Measurements from ENCODE around the gene ADAMTS18. TPM values are rescaled to one million over a fixed set of nuclear protein-coding genes. Genes with fewer than 3 reads are reported as not detected.

Gene ADAMTS18
- polyA plus RNA-seq, 1 of the 3 experiments (the other 2 are of a cell fraction): under 0.01 TPM

- WGBS (ENCODE audit: low lambda C conversion rate): 60% methylated on average over 1 of the region's 1 CpG
- Histone ChIP-seq H3K4me3 (ENCODE audit: low read depth in 2 of 2, low read length in 1 of 2) (no peak overlapping the region), H3K27me3 (ENCODE audit: insufficient read depth) (no peaks in the 10 kb centered on the region), H2AFZ (ENCODE audit: low read depth) (no peak overlapping the region), H3K9me2 (no peaks in the 10 kb centered on the region), H3K4me1 (ENCODE audit: control insufficient read depth in 1 of 2, insufficient read depth in 2 of 2, low read depth in 1 of 2, low read length in 1 of 2) (no peaks in the 10 kb centered on the region; a peak in 1 of 4 replicates), H3K36me3 (replicated peaks in 1 of 2; ENCODE audit: control insufficient read depth in 1 of 2, insufficient read depth in 2 of 2, low read length in 1 of 2) (no peaks in the 10 kb centered on the region), H3K4me2 (no peak overlapping the region), H3F3A (replicated peaks; ENCODE audit: insufficient read depth) (no peaks in the 10 kb centered on the region), H3K9me3 (no peaks in the 10 kb centered on the region), H4K20me1 (ENCODE audit: insufficient read depth) (no peaks in the 10 kb centered on the region), H3K79me2 (ENCODE audit: insufficient read depth) (no peaks in the 10 kb centered on the region), H3K27ac (ENCODE audit: low read depth in 2 of 2, low read length in 1 of 2) (no peak overlapping the region), H3K9ac (no peak overlapping the region)
- no peak for DNase-seq
- TF ChIP-seq MAX (IDR thresholded peaks at IDR 0.05; ENCODE audit: low read depth): no peak
- TF ChIP-seq TAF1 (IDR thresholded peaks at IDR 0.05; ENCODE audit: borderline replicate concordance, low read depth, low read length): no peak
- TF ChIP-seq MEF2A (IDR thresholded peaks at IDR 0.05; ENCODE audit: borderline replicate concordance, low read depth): no peak
- TF ChIP-seq CTCF (IDR thresholded peaks at IDR 0.05): peak; percentile 50
- TF ChIP-seq ZBTB33 (IDR thresholded peaks at IDR 0.05; ENCODE audit: borderline replicate concordance, low read depth): no peak
- TF ChIP-seq RFX5 (IDR thresholded peaks at IDR 0.05; ENCODE audit: low read length): no peak
- peak; percentile 25; the same call in 1 of the 2 replicates for TF ChIP-seq SMC3 (IDR thresholded peaks at IDR 0.05; ENCODE audit: low read depth, low read length)
- ChIA-PET CTCF (interaction anchor here (0.6 kb wide), 1 partner anchor 130 kb away, joined by 3 read pairs; no protein-coding TSS in a partner anchor), POLR2A (no interaction called here)
Measured at GRCh38 chr16:77406680-77407079, 28.2 kb downstream of the ADAMTS18 start.

DNA sequence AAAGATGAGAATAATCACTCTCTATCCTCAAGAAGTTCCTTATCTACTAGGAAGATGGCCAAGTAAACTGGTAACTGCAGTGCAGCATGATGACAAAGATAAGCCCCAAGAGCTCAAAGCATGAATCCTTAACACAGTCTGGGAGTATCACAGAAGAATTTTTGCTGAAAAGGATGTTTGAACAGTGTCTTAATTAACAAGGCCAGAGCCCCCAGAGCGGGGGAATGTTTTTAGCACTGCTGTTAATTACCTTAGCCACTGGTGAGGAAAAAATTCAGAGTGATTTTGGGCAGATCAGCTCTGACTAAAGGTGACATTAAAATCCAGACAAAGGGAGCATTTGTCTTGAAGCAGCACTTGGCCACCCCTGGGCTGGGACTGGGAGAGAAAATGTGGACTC, 30.1 kb downstream of the ADAMTS18 start:
- TF ChIP-seq TAF1 (IDR thresholded peaks at IDR 0.05; ENCODE audit: borderline replicate concordance, low read depth, low read length) (no peak), CTCF (IDR thresholded peaks at IDR 0.05) (no peak), RXRA (IDR thresholded peaks at IDR 0.05; ENCODE audit: borderline replicate concordance, low read depth) (no peak), YY1 (IDR thresholded peaks at IDR 0.05; ENCODE audit: low read depth) (no peak), SMC3 (IDR thresholded peaks at IDR 0.05; ENCODE audit: low read depth, low read length) (no peak), MAX (IDR thresholded peaks at IDR 0.05; ENCODE audit: low read depth) (no peak), FOSL2 (IDR thresholded peaks at IDR 0.05; ENCODE audit: borderline replicate concordance, low read depth) (no peak)
- Histone ChIP-seq H3K4me1 (ENCODE audit: control insufficient read depth in 1 of 2, insufficient read depth in 2 of 2, low read depth in 1 of 2, low read length in 1 of 2) (no peaks in the 10 kb centered on the region; a peak in 1 of 4 replicates), H3K79me2 (ENCODE audit: insufficient read depth) (no peaks in the 10 kb centered on the region), H3K27me3 (ENCODE audit: insufficient read depth) (no peaks in the 10 kb centered on the region; the same call in 1 of the 2 replicates), H3K4me3 (ENCODE audit: low read depth in 2 of 2, low read length in 1 of 2) (no peak overlapping the region), H3K36me3 (replicated peaks in 1 of 2; ENCODE audit: control insufficient read depth in 1 of 2, insufficient read depth in 2 of 2, low read length in 1 of 2) (no peaks in the 10 kb centered on the region), H3K27ac (ENCODE audit: low read depth in 2 of 2, low read length in 1 of 2) (no peak overlapping the region), H2AFZ (ENCODE audit: low read depth) (no peak overlapping the region), H3K9me3 (no peaks in the 10 kb centered on the region), H3K9ac (no peak overlapping the region), H4K20me1 (ENCODE audit: insufficient read depth) (no peaks in the 10 kb centered on the region), H3K4me2 (no peak overlapping the region), H3K9me2 (no peaks in the 10 kb centered on the region), H3F3A (replicated peaks; ENCODE audit: insufficient read depth) (no peaks in the 10 kb centered on the region)
- 13% methylated on average over 1 of the region's 1 CpG for WGBS (ENCODE audit: low lambda C conversion rate)
- POLR2A ChIA-PET: no interaction called here
- CTCF ChIA-PET: no interaction called here
- DNase-seq: no peak
